ENCODE measurements around the gene TEX29.

DNA sequence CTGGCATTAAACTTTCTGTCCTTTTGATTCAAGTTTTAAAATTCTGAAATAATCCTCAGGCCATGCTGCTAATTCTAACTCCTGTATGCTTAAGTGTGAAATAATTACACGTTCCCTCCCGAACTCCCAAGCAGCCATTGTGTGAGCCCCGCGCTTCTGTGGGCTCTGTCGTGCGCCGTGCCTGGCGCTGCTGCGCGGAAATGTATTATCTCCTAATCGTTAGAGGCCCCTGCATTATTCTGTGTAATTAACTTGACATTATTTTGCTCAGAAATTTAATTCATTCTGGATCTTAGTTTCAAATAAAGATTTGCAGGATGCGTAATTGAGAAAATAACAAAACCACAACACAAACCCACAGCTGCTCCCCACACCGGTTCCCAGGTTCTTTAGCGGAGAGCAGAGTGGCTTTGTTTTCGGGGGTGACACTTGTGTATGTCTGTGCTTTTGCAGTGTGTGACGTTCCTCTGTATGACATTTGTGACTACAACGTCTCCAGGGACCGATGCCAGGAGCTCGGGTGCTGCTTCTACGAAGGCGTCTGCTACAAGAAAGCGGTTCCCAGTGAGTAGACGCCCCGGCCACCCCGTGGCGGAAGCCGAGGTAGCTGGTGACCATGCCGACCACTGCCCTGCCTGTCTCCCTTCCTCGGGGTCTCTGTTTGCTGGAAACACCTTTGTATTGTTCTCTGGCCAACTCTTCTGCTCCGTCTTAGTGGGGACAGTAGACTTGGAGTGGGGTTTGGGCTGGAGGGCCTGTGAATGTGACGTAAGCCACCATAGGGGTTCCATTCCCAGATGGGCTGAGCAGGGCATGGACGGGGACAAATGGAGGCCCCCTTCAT lies 7.5 kb downstream of the TEX29 start:
- TF ChIP-seq, protein P1, sequence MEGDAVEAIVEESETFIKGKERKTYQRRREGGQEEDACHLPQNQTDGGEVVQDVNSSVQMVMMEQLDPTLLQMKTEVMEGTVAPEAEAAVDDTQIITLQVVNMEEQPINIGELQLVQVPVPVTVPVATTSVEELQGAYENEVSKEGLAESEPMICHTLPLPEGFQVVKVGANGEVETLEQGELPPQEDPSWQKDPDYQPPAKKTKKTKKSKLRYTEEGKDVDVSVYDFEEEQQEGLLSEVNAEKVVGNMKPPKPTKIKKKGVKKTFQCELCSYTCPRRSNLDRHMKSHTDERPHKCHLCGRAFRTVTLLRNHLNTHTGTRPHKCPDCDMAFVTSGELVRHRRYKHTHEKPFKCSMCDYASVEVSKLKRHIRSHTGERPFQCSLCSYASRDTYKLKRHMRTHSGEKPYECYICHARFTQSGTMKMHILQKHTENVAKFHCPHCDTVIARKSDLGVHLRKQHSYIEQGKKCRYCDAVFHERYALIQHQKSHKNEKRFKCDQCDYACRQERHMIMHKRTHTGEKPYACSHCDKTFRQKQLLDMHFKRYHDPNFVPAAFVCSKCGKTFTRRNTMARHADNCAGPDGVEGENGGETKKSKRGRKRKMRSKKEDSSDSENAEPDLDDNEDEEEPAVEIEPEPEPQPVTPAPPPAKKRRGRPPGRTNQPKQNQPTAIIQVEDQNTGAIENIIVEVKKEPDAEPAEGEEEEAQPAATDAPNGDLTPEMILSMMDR (IDR thresholded peaks at IDR 0.05) = no peak
- TF ChIP-seq POLR2A (IDR thresholded peaks at IDR 0.05) = no peak
